Activated T-helper 1 cell treated with anti-CD3 and anti-CD28 coated beads, Interleukin-12 subunit alpha, Interleukin-12 subunit beta, Interleukin-2, Interleukin-4 antibody, amounts not matched to agents 30 ng/mL and 10 ng/mL and 1 ng/mL, durations not matched to agents 14 hours and 24 hours and 36 hours (primary cell): ENCODE measurements around the gene FIS1. TPM values are rescaled to one million over a fixed set of nuclear protein-coding genes. Genes with fewer than 3 reads are reported as not detected.

ENCODE experiments used
- DNase-seq: peaks from one replicate; pipeline ENCODE4 v3.0.0; 2021; ENCODE audit warnings: low spot score
- H3K27ac Mint-ChIP-seq: one replicate; pipeline ENCODE4 v1.8.0; 2021; ENCODE audit warnings: mild to moderate bottlenecking, mixed read lengths
- H3K27me3 Mint-ChIP-seq: one replicate; pipeline ENCODE4 v1.8.0; 2022; ENCODE audit warnings: mild to moderate bottlenecking, moderate library complexity, mixed read lengths; ENCODE audit not compliant: insufficient read depth
- H3K36me3 Mint-ChIP-seq: one replicate; pipeline ENCODE4 v1.8.0; 2021; ENCODE audit warnings: low read depth, mixed read lengths
- H3K4me1 Mint-ChIP-seq: one replicate; pipeline ENCODE4 v1.8.0; 2021; ENCODE audit warnings: low read depth, mixed read lengths
- H3K4me3 Mint-ChIP-seq: one replicate; pipeline ENCODE4 v1.8.0; 2021; ENCODE audit warnings: mild to moderate bottlenecking, moderate library complexity, mixed read lengths
- H3K9me3 Mint-ChIP-seq: one replicate; pipeline ENCODE4 v1.8.0; 2021; ENCODE audit warnings: mixed read lengths
- intact Hi-C: fragments of 100-400 bp; cut with micrococcal nuclease; formaldehyde crosslinking; loops from one replicate; pipeline ENCODE4 v1.15.1; 2024
- total RNA-seq: library from RNA; stranded (reverse); gene quantifications from 2 replicates; pipeline ENCODE4 v1.2.3, GENCODE V29; 2022

Gene FIS1
- total RNA-seq, 1 donor from 2014 or later = 138 TPM

GRCh38 chr7:101236292-101236835, 8.5 kb downstream of the FIS1 start:
- Mint-ChIP-seq H3K9me3 (no peaks in the 10 kb centered on the region), H3K27ac (no peak overlapping the region), H3K27me3 (no peaks in the 10 kb centered on the region), H3K36me3 (peaks cover 6% of the 10 kb centered on the region), H3K4me3 (no peak overlapping the region), H3K4me1 (no peaks in the 10 kb centered on the region)
- intact Hi-C loops = no loop called here
- no peak for DNase-seq

GRCh38 chr7:101235522-101235921, 9.4 kb downstream of the FIS1 start:
- no peak overlapping the region for H3K27ac Mint-ChIP-seq
- intact Hi-C loops = loop anchor here (2.0 kb wide), 1 partner anchor 47 kb away; no protein-coding TSS in a partner anchor
- no peak for DNase-seq
- H3K9me3 Mint-ChIP-seq = no peaks in the 10 kb centered on the region
- no peaks in the 10 kb centered on the region for H3K27me3 Mint-ChIP-seq
- H3K4me3 Mint-ChIP-seq = no peak overlapping the region
- no peaks in the 10 kb centered on the region for H3K4me1 Mint-ChIP-seq
- peaks cover 10% of the 10 kb centered on the region for H3K36me3 Mint-ChIP-seq

- Mint-ChIP-seq H3K36me3 (peaks cover 9% of the 10 kb centered on the region), H3K4me3 (no peak overlapping the region), H3K9me3 (no peaks in the 10 kb centered on the region), H3K27ac (no peak overlapping the region), H3K27me3 (no peaks in the 10 kb centered on the region), H3K4me1 (no peaks in the 10 kb centered on the region)
- intact Hi-C loops = loop anchor here (2.0 kb wide), 1 partner anchor 48 kb away; no protein-coding TSS in a partner anchor
- no peak for DNase-seq
Measured at GRCh38 chr7:101235050-101235449, 9.8 kb downstream of the FIS1 start.

- DNase-seq = no peak
- Mint-ChIP-seq H3K4me1 (no peaks in the 10 kb centered on the region), H3K27ac (no peak overlapping the region), H3K27me3 (no peaks in the 10 kb centered on the region), H3K4me3 (no peak overlapping the region), H3K36me3 (peaks cover 8% of the 10 kb centered on the region), H3K9me3 (no peaks in the 10 kb centered on the region)
- intact Hi-C loops = loop anchor here (2.0 kb wide), 1 partner anchor 48 kb away; no protein-coding TSS in a partner anchor
Measured at GRCh38 chr7:101234636-101235035, 10.2 kb downstream of the FIS1 start.

- intact Hi-C loops = loop anchor here (2.0 kb wide), 1 partner anchor 49 kb away; no protein-coding TSS in a partner anchor
- Mint-ChIP-seq H3K4me3 (no peak overlapping the region), H3K9me3 (no peaks in the 10 kb centered on the region), H3K27me3 (no peaks in the 10 kb centered on the region), H3K36me3 (peaks cover 8% of the 10 kb centered on the region), H3K27ac (no peak overlapping the region), H3K4me1 (no peaks in the 10 kb centered on the region)
- no peak for DNase-seq
Measured at GRCh38 chr7:101233907-101234547, 10.9 kb downstream of the FIS1 start.

GRCh38 chr7:101232141-101232850, 12.6 kb downstream of the FIS1 start:
- H3K27me3 Mint-ChIP-seq = no peaks in the 10 kb centered on the region
- H3K36me3 Mint-ChIP-seq = peaks cover 6% of the 10 kb centered on the region
- no peaks in the 10 kb centered on the region for H3K9me3 Mint-ChIP-seq
- DNase-seq = no peak
- intact Hi-C loops = no loop called here
- no peaks in the 10 kb centered on the region for H3K4me1 Mint-ChIP-seq
- no peak overlapping the region for H3K4me3 Mint-ChIP-seq
- H3K27ac Mint-ChIP-seq = no peak overlapping the region

GRCh38 chr7:101231644-101232043, 13.2 kb downstream of the FIS1 start:
- DNase-seq = no peak
- intact Hi-C loops = no loop called here
- no peak overlapping the region for H3K4me3 Mint-ChIP-seq
- H3K9me3 Mint-ChIP-seq = no peaks in the 10 kb centered on the region
- no peaks in the 10 kb centered on the region for H3K4me1 Mint-ChIP-seq
- no peak overlapping the region for H3K27ac Mint-ChIP-seq
- H3K36me3 Mint-ChIP-seq = peaks cover 9% of the 10 kb centered on the region
- no peaks in the 10 kb centered on the region for H3K27me3 Mint-ChIP-seq

GRCh38 chr7:101226721-101227120, 18.2 kb downstream of the FIS1 start:
- no peak overlapping the region for H3K4me3 Mint-ChIP-seq
- intact Hi-C loops = no loop called here
- no peak overlapping the region for H3K27ac Mint-ChIP-seq
- H3K4me1 Mint-ChIP-seq = no peaks in the 10 kb centered on the region
- no peak for DNase-seq
- no peaks in the 10 kb centered on the region for H3K9me3 Mint-ChIP-seq
- H3K27me3 Mint-ChIP-seq = no peaks in the 10 kb centered on the region
- H3K36me3 Mint-ChIP-seq = peaks cover 29% of the 10 kb centered on the region

GRCh38 chr7:101225650-101226049, 19.2 kb downstream of the FIS1 start:
- H3K36me3 Mint-ChIP-seq = peaks cover 27% of the 10 kb centered on the region
- no peak overlapping the region for H3K27ac Mint-ChIP-seq
- H3K9me3 Mint-ChIP-seq = no peaks in the 10 kb centered on the region
- intact Hi-C loops = no loop called here
- H3K4me1 Mint-ChIP-seq = no peaks in the 10 kb centered on the region
- no peaks in the 10 kb centered on the region for H3K27me3 Mint-ChIP-seq
- no peak overlapping the region for H3K4me3 Mint-ChIP-seq
- DNase-seq = no peak

GRCh38 chr7:101223528-101223927, 21.4 kb downstream of the FIS1 start:
- Mint-ChIP-seq H3K36me3 (peaks cover 24% of the 10 kb centered on the region), H3K9me3 (no peaks in the 10 kb centered on the region), H3K27ac (no peak overlapping the region)

GRCh38 chr7:101222275-101222830, 22.5 kb downstream of the FIS1 start:
- intact Hi-C loops = no loop called here
- Mint-ChIP-seq H3K4me1 (peaks cover 26% of the 10 kb centered on the region), H3K36me3 (peaks cover 24% of the 10 kb centered on the region), H3K9me3 (no peaks in the 10 kb centered on the region), H3K4me3 (no peak overlapping the region), H3K27ac (no peak overlapping the region), H3K27me3 (no peaks in the 10 kb centered on the region)
- DNase-seq = no peak

More at GRCh38 chr7:101223528-101223927, 21.4 kb downstream of the FIS1 start:
- no peak overlapping the region for H3K4me3 Mint-ChIP-seq
- no peaks in the 10 kb centered on the region for H3K27me3 Mint-ChIP-seq
- intact Hi-C loops = no loop called here
- H3K4me1 Mint-ChIP-seq = peaks cover 18% of the 10 kb centered on the region
- no peak for DNase-seq

- Mint-ChIP-seq H3K36me3 (peaks cover 29% of the 10 kb centered on the region), H3K4me3 (peak overlapping the region; percentile 61)
Measured at GRCh38 chr7:101220295-101220694, 24.6 kb downstream of the FIS1 start.

More at GRCh38 chr7:101220295-101220694, 24.6 kb downstream of the FIS1 start:
- Mint-ChIP-seq H3K9me3 (no peaks in the 10 kb centered on the region), H3K4me1 (peaks cover 35% of the 10 kb centered on the region), H3K27ac (no peak overlapping the region), H3K27me3 (no peaks in the 10 kb centered on the region)
- no peak for DNase-seq
- intact Hi-C loops = no loop called here
